UCSD-AML1 (cell line): ENCODE measurements around the gene AKAP6.
A peak's percentile ranks its signal among the peaks of the same experiment; 100 is the strongest.

ENCODE experiments used
- DNase-seq: peaks from one replicate; lab custom pipeline; 2025; ENCODE audit not compliant: unreplicated experiment; lab: John Stamatoyannopoulos, UW

Gene AKAP6

GRCh38 chr14:32696325-32697091 is 367.4 kb downstream of the AKAP6 start:
- DNase-seq: no peak

GRCh38 chr14:32697114-32697513 is 368.0 kb downstream of the AKAP6 start:
- DNase-seq: no peak

GRCh38 chr14:32697704-32698103 is 368.6 kb downstream of the AKAP6 start:
- no peak for DNase-seq

GRCh38 chr14:32698831-32699230 is 369.7 kb downstream of the AKAP6 start:
- no peak for DNase-seq

- DNase-seq: no peak
Measured at GRCh38 chr14:32701475-32701874, 372.4 kb downstream of the AKAP6 start.

- DNase-seq: no peak
Measured at GRCh38 chr14:32702088-32702487, 373.0 kb downstream of the AKAP6 start.

- DNase-seq: no peak
Measured at GRCh38 chr14:32702562-32702961, 373.5 kb downstream of the AKAP6 start.

GRCh38 chr14:32703183-32703621 is 374.1 kb downstream of the AKAP6 start:
- no peak for DNase-seq

GRCh38 chr14:32706721-32707519 is 377.8 kb downstream of the AKAP6 start:
- DNase-seq: no peak

- no peak for DNase-seq
Measured at GRCh38 chr14:32707742-32708500, 378.8 kb downstream of the AKAP6 start.

GRCh38 chr14:32709027-32709426 is 379.9 kb downstream of the AKAP6 start:
- no peak for DNase-seq

- no peak for DNase-seq
Measured at GRCh38 chr14:32710231-32710671, 381.2 kb downstream of the AKAP6 start.

GRCh38 chr14:32710731-32711680 is 381.9 kb downstream of the AKAP6 start:
- peak; percentile 6 for DNase-seq

GRCh38 chr14:32713856-32714255 is 384.8 kb downstream of the AKAP6 start:
- DNase-seq: no peak

- no peak for DNase-seq
Measured at GRCh38 chr14:32719601-32720000, 390.5 kb downstream of the AKAP6 start.

- no peak for DNase-seq
Measured at GRCh38 chr14:32720927-32721326, 391.8 kb downstream of the AKAP6 start.

- no peak for DNase-seq
Measured at GRCh38 chr14:32722631-32723183, 393.6 kb downstream of the AKAP6 start.

- no peak for DNase-seq
Measured at GRCh38 chr14:32724867-32725471, 395.9 kb downstream of the AKAP6 start.

- DNase-seq: no peak
Measured at GRCh38 chr14:32726516-32726915, 397.4 kb downstream of the AKAP6 start.

- DNase-seq: no peak
Measured at GRCh38 chr14:32727832-32728231, 398.7 kb downstream of the AKAP6 start.
